Prostate gland (tissue), 2 donors: ENCODE data around the gene VAV2. TPM values are rescaled to one million over a fixed set of nuclear protein-coding genes. Genes with fewer than 3 reads are reported as not detected.

Source experiments
- DNase-seq: peaks from one replicate; pipeline ENCODE4 v3.0.0-alpha.2; 2019; ENCODE audit warnings: low spot score
- H3K27ac ChIP-seq, 2 donors: fragments of 200-600 bp; sonication (generic); 2 replicates each; pipeline ENCODE4 v1.5.1; 2017 to 2019
- H3K27me3 ChIP-seq: fragments of 200-600 bp; sonication (generic); replicated peaks from 2 replicates; pipeline ENCODE4 v1.5.1; 2019; ENCODE audit not compliant: insufficient read depth
- H3K36me3 ChIP-seq, 2 donors: fragments of 200-600 bp; sonication (generic); 1 replicate in 1 of 2; 2 replicates in 1 of 2; pipeline versions ENCODE4 v1.5.1 to v1.8.1; 2017 to 2019
- H3K4me1 ChIP-seq: fragments of 200-600 bp; sonication (generic); replicated peaks from 2 replicates; pipeline ENCODE4 v1.5.1; 2019
- H3K4me3 ChIP-seq, 2 donors: fragments of 200-600 bp; sonication (generic); 2 replicates each; pipeline ENCODE4 v1.5.1; 2017 to 2019
- H3K9me3 ChIP-seq: fragments of 200-600 bp; sonication (generic); 2 replicates; pipeline ENCODE4 v1.5.1; 2017
- POLR2A ChIP-seq: fragments of 450-650 bp; IDR thresholded peaks from one replicate; pipeline ENCODE4 v1.6.1; 2016; ENCODE audit warnings: antibody characterized with exemption, mild to moderate bottlenecking
- POLR2AphosphoS5 ChIP-seq: sonication (generic); formaldehyde crosslinking; IDR thresholded peaks from one replicate; pipeline ENCODE4 v1.6.1; 2017; ENCODE audit warnings: antibody characterized with exemption
- WGBS: methylation state at CpG from one replicate; pipeline ENCODE4 v1.1.5; 2018; 5-methylcytosine and 5-hydroxymethylcytosine counted together
- intact Hi-C: fragments of 100-400 bp; cut with DNase I; formaldehyde crosslinking; loops from one replicate; pipeline ENCODE4 v1.14.2; 2022
- total RNA-seq, 2 donors: library from RNA; depleted of rRNA; stranded (reverse); fragments of >200 nt; gene quantifications; one replicate each; pipeline ENCODE4 v1.1.0, GENCODE V29; 2016
- TF ChIP-seq, protein P1 (sequence below), 4 experiments: fragments of 200-600 bp in 2 of 4; fragments of 450-650 bp in 2 of 4; sonication (generic) in 2 of 4; IDR thresholded peaks; 1 replicate in 3 of 4; 2 replicates in 1 of 4; pipeline ENCODE4 v1.5.1; 2016 to 2019; ENCODE audit warnings: antibody characterized with exemption in 4 of 4, mild to moderate bottlenecking in 2 of 4, moderate library complexity in 2 of 4

Gene VAV2
- total RNA-seq, 2 donors from 2014 or later = 13.5 to 19.5 TPM

DNA sequence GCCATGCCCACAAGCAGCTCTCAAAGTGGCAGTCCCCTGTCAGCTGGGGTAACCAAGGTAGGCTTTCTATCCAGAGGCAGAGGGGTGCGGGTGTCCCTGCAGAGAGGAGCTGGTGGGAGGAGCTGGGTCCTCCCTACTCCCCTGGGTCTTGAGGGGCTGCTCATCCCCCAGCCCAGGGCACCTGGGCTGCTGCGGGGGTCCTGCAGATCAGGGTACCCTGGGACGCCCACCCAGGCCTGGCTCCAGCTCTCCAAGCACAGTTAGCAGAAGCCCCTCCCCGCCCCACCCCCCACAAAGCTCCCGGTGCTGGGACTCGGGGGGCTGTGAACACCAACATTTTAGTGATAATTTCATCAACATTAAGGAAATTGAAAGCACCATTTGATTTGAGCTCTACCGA, 29.8 kb downstream of the VAV2 start:
- intact Hi-C loops = no loop called here
- Histone ChIP-seq H3K27ac (no peak overlapping the region), H3K4me3 (no peak overlapping the region), H3K9me3 (no peaks in the 10 kb centered on the region), H3K4me1 (no peaks in the 10 kb centered on the region), H3K36me3 (no peaks in the 10 kb centered on the region), H3K27me3 (no peaks in the 10 kb centered on the region)
- 84% methylated on average over 7 of the region's 7 CpGs for WGBS
- DNase-seq = no peak
- no peak for TF ChIP-seq POLR2A
- no peak for TF ChIP-seq POLR2AphosphoS5
- TF ChIP-seq, protein P1, sequence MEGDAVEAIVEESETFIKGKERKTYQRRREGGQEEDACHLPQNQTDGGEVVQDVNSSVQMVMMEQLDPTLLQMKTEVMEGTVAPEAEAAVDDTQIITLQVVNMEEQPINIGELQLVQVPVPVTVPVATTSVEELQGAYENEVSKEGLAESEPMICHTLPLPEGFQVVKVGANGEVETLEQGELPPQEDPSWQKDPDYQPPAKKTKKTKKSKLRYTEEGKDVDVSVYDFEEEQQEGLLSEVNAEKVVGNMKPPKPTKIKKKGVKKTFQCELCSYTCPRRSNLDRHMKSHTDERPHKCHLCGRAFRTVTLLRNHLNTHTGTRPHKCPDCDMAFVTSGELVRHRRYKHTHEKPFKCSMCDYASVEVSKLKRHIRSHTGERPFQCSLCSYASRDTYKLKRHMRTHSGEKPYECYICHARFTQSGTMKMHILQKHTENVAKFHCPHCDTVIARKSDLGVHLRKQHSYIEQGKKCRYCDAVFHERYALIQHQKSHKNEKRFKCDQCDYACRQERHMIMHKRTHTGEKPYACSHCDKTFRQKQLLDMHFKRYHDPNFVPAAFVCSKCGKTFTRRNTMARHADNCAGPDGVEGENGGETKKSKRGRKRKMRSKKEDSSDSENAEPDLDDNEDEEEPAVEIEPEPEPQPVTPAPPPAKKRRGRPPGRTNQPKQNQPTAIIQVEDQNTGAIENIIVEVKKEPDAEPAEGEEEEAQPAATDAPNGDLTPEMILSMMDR (IDR thresholded peaks at IDR 0.05) = no peak

DNA sequence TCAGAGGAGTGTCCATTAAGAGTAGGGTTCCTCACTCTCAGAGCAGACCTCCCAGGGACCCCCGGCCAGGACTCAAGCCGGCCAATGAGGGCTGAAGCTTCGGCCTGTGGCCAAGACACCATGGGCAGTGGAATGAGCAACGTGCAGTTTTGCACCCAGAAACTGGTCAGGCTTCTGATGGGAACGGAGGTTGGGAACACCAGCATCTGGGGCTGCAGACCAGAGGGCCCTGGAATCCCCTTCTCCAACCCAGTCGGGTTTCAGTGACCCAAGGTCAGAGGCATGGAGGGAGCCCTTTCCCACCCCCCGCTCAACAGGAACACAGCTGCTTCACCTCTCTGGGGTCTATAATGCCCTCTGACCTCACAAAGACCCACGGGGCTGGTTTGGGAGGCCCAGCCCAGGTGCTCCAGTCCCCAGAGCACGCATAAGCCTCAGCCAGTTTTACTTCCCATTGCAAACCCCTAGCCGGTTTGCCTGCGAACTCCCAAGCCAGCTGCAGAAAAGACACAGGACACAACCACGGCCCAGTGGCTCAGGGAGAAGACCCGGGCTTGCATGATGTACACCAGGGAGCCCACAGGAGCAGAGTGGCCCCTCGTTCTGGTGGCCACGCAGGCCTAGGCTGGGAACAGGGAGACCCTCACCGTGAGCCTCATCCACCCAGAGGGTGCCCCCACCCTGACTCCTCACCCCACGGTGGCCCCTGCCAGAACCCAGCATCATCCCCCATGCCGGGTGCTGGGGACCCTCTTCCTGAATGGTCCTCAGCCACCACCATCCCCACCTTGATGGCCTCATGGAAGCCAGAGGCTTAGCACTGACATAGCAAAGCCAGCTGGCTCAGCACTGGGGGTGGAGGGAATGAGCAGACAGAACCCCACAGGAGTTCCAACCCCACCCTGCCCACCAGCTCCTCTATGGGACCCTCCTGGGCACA, 30.6 kb downstream of the VAV2 start:
- Histone ChIP-seq H3K9me3 (no peaks in the 10 kb centered on the region), H3K36me3 (no peaks in the 10 kb centered on the region), H3K27ac (no peak overlapping the region), H3K4me3 (no peak overlapping the region), H3K4me1 (no peaks in the 10 kb centered on the region), H3K27me3 (no peaks in the 10 kb centered on the region)
- DNase-seq = no peak
- intact Hi-C loops = no loop called here
- WGBS = 88% methylated on average over 18 of the region's 18 CpGs
- TF ChIP-seq, protein P1 (IDR thresholded peaks at IDR 0.05) = no peak
- TF ChIP-seq POLR2AphosphoS5 = no peak
- no peak for TF ChIP-seq POLR2A

GRCh38 chr9:133960568-133961129, 31.5 kb downstream of the VAV2 start:
- TF ChIP-seq, protein P1 (IDR thresholded peaks at IDR 0.05) = no peak
- TF ChIP-seq POLR2AphosphoS5 = no peak
- no peak for TF ChIP-seq POLR2A
- no peak for DNase-seq
- H3K9me3 ChIP-seq = no peaks in the 10 kb centered on the region
- intact Hi-C loops = no loop called here
- no peak overlapping the region for H3K4me3 ChIP-seq
- WGBS = 82% methylated on average over 18 of the region's 21 CpGs
- no peaks in the 10 kb centered on the region for H3K27me3 ChIP-seq
- H3K27ac ChIP-seq = no peak overlapping the region
- H3K4me1 ChIP-seq = no peaks in the 10 kb centered on the region
- no peaks in the 10 kb centered on the region for H3K36me3 ChIP-seq

DNA sequence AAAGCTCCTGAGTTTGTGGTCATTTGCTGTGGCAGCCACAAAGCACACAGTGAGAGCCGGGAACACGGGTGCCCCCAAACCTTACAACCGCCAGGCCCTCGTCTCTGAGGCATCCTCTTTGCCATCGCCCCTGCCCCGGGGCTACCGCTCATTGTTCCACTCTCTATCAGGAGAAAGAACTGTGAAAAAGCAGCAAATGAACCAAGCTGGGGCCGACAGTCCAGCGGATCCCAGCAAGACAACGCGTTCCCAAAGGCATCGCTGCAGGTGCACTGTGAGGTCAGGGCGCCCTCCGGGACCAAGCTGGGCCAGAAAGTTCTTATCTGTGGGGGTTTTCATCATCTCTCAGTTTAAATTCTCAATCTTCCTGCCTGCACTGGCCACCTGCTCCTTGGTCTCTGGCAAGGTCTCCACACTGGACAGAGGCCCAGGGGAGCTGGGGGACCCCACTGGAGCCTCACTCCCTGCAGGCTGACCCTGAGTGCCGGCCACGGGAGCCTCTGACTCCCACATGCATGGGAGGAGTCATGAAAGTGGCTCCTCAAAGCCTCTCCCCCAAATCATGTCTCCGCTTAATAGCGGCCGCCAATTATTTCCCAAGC, 32.1 kb downstream of the VAV2 start:
- Histone ChIP-seq H3K36me3 (no peaks in the 10 kb centered on the region), H3K27me3 (no peaks in the 10 kb centered on the region), H3K27ac (no peak overlapping the region), H3K4me1 (no peaks in the 10 kb centered on the region), H3K9me3 (no peaks in the 10 kb centered on the region), H3K4me3 (no peak overlapping the region)
- no peak for DNase-seq
- TF ChIP-seq, protein P1 (IDR thresholded peaks at IDR 0.05) = no peak
- TF ChIP-seq POLR2A (no peak), POLR2AphosphoS5 (no peak)
- intact Hi-C loops = no loop called here
- 80% methylated on average over 19 of the region's 19 CpGs for WGBS
